ENCODE data around the gene EVPLL. TPM values are rescaled to one million over a fixed set of nuclear protein-coding genes. Genes with fewer than 3 reads are reported as not detected.

Gene EVPLL
- 0.12 and 0.42 TPM in 2 replicates for total RNA-seq (2014; rRNA removed; shearing (Covaris generic))
- 0.18 and 0.56 TPM in 2 replicates for polyA plus RNA-seq (2016; fragmentation: Nextera tagmentation; extraction: Ambion mirVana)
- long read RNA-seq: 0 reads

GRCh38 chr17:18377437-18378204, at the start of gene EVPLL:
Gene EVPLL, plus strand, starts transcription at chr17:18377778. Its CDS starts 3,160 bp downstream, at chr17:18380938.
- Histone ChIP-seq H3K79me2 (replicated peaks; ENCODE audit: insufficient read depth) (no peaks in the 10 kb centered on the region), H4K20me1 (replicated peaks; ENCODE audit: insufficient read depth) (no peaks in the 10 kb centered on the region), H3K27me3 (ENCODE audit: insufficient read depth) (no peaks in the 10 kb centered on the region), H2AFZ (no peak within 1 kb of the TSS), H3K4me1 (ENCODE audit: insufficient read depth) (no peaks in the 10 kb centered on the region), H3K27ac (ENCODE audit: low read depth) (no peak within 1 kb of the TSS), H3K36me3 (ENCODE audit: insufficient read depth) (no peaks in the 10 kb centered on the region), H3F3A (replicated peaks; ENCODE audit: low read depth) (no peaks in the 10 kb centered on the region), H3K9me2 (ENCODE audit: insufficient read depth) (no peaks in the 10 kb centered on the region), H3K4me2 (no peak within 1 kb of the TSS), H3K4me3 (no peak within 1 kb of the TSS)
- no peaks in the 10 kb centered on the region for H3K36me3 Mint-ChIP-seq (ENCODE audit: low read depth)
- DNase-seq (ENCODE audit: low spot score) (no peak), ATAC-seq (no peak)
- TF ChIP-seq CREB1 (CRISPR knock-in tag; IDR thresholded peaks at IDR 0.05; ENCODE audit: low read depth): no peak
- TF ChIP-seq POLR2AphosphoS5 (IDR thresholded peaks at IDR 0.05; ENCODE audit: low read depth): no peak
- TF ChIP-seq JUNB (IDR thresholded peaks at IDR 0.05; ENCODE audit: unreplicated experiment): no peak
- no peak for TF ChIP-seq EZH2 (IDR thresholded peaks at IDR 0.05; ENCODE audit: low read depth, unreplicated experiment)
- TF ChIP-seq STAT1 (IDR thresholded peaks at IDR 0.05; ENCODE audit: unreplicated experiment): no peak
- TF ChIP-seq ETS1 (IDR thresholded peaks at IDR 0.05): no peak
- TF ChIP-seq ZNF331 (CRISPR knock-in tag; IDR thresholded peaks at IDR 0.05; ENCODE audit: low read depth): no peak
- TF ChIP-seq REST (IDR thresholded peaks at IDR 0.05; ENCODE audit: unreplicated experiment): no peak
- no peak for TF ChIP-seq ZNF114 (CRISPR knock-in tag; IDR thresholded peaks at IDR 0.05)
- TF ChIP-seq ZNF462 (CRISPR knock-in tag; IDR thresholded peaks at IDR 0.05): no peak
- no peak for TF ChIP-seq NANOG (IDR thresholded peaks at IDR 0.05; ENCODE audit: borderline replicate concordance)
- TF ChIP-seq CTCF (conservative IDR thresholded peaks at IDR 0.05; ENCODE audit: low read depth in 2 of 2): no peak
- H3K9me3 Mint-ChIP-seq: peaks cover 8% of the 10 kb centered on the region
- peaks cover 6% of the 10 kb centered on the region for H3K27me3 Mint-ChIP-seq (ENCODE audit: insufficient read depth, low read depth, poor library complexity)
- no peak within 1 kb of the TSS for H3K27ac Mint-ChIP-seq
- H3K4me1 Mint-ChIP-seq: peaks cover 11% of the 10 kb centered on the region; the same call in 2 of the 3 replicates
- no peak within 1 kb of the TSS for H3K4me3 Mint-ChIP-seq

All from GM23338 (cell line).